ENCODE data around the gene FAM186B. TPM values are rescaled to one million over a fixed set of nuclear protein-coding genes. Genes with fewer than 3 reads are reported as not detected.

The FAM186B gene
- total RNA-seq, 4 donors from 2014 or later: 0.35 to 1.0 TPM; not detected in 2

DNA sequence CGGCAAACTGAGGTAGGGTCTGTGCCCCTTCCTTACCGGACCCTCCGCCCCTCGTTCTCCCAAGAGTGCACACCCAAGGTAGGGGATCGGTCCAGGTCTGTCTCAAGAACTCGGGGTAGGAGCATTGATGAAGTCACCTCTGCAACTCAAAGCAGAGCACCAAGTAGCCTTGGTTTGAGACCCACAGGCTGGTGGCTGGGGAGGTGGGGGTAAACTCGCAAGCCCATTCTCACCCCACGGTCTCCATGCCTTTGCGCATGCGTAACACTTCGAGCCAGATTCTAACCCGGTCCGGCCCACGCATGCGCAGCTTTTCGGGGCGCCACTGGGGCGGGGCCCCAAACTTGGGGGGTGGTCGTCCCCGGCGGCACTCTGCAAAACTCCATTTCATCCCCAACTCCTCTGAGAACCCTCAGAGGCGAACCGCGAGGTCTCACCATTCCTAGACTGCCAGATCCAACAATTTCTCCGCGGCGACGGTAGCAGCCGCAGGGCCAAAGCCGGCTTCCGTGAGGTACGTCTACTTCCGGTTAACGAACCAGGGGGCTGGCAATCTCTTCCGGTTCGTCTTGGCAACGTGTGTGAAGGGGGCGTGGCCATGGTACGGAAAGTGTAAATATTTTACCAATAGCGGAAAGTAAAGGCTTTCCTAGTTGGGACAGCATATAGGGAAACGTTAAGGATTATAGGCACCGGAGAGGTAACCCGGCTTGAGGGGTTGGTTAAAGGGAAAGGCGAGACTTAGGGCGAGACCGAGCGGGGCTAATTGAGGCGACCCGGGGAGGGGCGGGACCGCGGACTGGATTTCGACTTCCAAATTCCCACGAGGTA is 37.6 kb downstream of the FAM186B start, which contains the start of gene MCRS1:
TSS of gene MCRS1 (minus strand) at position 532 of the 831 bp plus-strand sequence. CDS start 1,411 bp downstream, outside the sequence.
- Histone ChIP-seq H3K4me1 (peaks cover 0 to 19% (median 4%) of the 10 kb centered on the region in 4 donors), H3K4me3 (peak within 1 kb of the TSS; percentile 72 to 86 (median 78)), H3K27me3 (no peaks in the 10 kb centered on the region), H3K9me3 (no peaks in the 10 kb centered on the region), H3K27ac (peak within 1 kb of the TSS; percentile 86 to 93 (median 90)), H3K36me3 (peaks cover 0 to 28% (median 0%) of the 10 kb centered on the region in 3 donors)
- TF ChIP-seq, protein P1, sequence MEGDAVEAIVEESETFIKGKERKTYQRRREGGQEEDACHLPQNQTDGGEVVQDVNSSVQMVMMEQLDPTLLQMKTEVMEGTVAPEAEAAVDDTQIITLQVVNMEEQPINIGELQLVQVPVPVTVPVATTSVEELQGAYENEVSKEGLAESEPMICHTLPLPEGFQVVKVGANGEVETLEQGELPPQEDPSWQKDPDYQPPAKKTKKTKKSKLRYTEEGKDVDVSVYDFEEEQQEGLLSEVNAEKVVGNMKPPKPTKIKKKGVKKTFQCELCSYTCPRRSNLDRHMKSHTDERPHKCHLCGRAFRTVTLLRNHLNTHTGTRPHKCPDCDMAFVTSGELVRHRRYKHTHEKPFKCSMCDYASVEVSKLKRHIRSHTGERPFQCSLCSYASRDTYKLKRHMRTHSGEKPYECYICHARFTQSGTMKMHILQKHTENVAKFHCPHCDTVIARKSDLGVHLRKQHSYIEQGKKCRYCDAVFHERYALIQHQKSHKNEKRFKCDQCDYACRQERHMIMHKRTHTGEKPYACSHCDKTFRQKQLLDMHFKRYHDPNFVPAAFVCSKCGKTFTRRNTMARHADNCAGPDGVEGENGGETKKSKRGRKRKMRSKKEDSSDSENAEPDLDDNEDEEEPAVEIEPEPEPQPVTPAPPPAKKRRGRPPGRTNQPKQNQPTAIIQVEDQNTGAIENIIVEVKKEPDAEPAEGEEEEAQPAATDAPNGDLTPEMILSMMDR (IDR thresholded peaks at IDR 0.05): no peak
- TF ChIP-seq POLR2A (IDR thresholded peaks at IDR 0.05): peak; percentile 64 to 76
- DNase-seq: peak; percentile 90 to 96 (median 93)

DNA sequence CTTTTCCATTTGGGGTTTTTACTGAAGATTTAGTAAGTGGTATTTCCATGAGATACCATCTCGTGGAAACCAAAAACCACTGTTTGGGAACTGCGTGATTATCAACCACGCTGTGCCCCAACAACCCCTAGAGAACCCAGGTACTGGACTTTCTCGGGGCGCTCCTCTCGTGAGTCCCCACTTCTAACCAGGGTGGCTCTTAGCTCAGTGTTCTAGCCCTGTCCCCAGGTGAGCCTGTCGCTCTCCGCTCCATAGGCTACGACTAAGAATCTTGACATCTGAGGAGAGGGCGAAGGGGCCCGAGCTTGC is 38.2 kb downstream of the FAM186B start:
- H3K27ac ChIP-seq: peak overlapping the region; percentile 86 to 93 (median 90)
- TF ChIP-seq, protein P1 (IDR thresholded peaks at IDR 0.05): no peak
- TF ChIP-seq POLR2A (IDR thresholded peaks at IDR 0.05): no peak
- H3K9me3 ChIP-seq: no peaks in the 10 kb centered on the region
- H3K36me3 ChIP-seq: peaks cover 0 to 33% (median 0%) of the 10 kb centered on the region in 3 donors
- peaks cover 0 to 19% (median 4%) of the 10 kb centered on the region in 4 donors for H3K4me1 ChIP-seq
- no peak for DNase-seq
- H3K27me3 ChIP-seq: no peaks in the 10 kb centered on the region
- H3K4me3 ChIP-seq: peak overlapping the region; percentile 72 to 86 (median 78)

DNA sequence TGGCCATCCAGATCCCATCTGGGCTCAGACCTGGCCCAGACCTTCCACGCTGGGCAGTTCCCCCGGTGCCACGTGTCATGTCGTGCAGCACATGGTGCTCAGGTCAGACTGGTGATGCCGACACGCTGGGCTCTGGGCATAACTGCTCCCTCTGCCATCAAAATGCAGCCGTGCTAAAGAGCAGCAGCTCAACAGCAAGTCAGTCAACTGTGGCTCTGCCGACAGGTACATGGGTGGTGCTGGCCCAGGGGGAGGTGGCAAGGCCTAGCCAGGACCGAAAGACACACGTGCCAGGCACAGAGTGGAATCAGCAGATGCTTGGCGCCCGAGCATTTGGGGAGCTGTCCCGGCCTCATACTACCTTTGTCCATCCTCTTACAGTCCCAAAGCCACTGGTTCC is 39.1 kb downstream of the FAM186B start:
- H3K27me3 ChIP-seq: no peaks in the 10 kb centered on the region

DNA sequence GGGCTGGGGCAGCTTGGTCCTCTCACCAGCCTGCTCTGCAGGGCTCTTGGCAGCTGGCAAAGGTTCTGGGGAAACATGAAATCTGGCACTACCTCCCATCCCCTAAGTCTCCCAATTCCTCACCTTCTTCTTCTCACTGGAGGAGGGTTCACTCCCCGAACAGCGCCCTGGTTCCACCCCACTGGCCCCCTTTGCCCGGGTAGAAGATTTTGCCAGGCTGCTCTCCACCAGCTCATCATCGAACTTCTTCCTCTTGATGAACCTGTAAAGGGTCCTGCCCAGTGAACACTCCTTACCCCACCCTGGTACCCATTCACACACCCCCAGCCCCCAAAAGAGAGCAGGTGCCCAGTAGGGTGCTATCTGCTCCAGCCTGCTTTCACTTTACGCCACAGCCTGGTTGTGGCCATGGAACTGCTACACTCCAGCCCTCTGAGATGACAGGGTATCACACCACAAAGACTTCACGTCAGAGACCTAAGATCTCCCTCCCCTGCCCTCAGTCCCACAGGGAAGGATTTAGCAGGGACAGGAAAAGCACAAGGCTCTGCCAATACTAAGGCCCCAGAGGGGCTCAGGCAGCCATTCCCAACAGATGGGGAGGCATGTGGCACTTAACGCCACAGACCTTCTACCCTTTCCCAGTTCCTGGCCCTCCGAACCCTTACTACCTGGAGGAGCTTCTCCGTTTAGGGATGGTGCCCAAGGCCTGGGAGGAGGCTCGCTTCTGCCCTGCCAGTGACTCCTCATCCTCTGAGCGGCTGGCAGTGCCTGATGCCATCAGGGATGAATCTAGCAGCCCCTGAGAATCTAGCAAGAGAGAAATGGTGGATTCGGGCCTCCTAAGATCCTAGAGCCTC is 39.8 kb downstream of the FAM186B start:
- H3K9me3 ChIP-seq: no peaks in the 10 kb centered on the region

More for the DNA sequence above, 39.1 kb downstream of the FAM186B start:
- no peak overlapping the region for H3K4me3 ChIP-seq
- H3K4me1 ChIP-seq: peaks cover 0 to 19% (median 4%) of the 10 kb centered on the region in 4 donors
- TF ChIP-seq, protein P1 (IDR thresholded peaks at IDR 0.05): no peak
- no peak for TF ChIP-seq POLR2A (IDR thresholded peaks at IDR 0.05)
- DNase-seq: no peak
- H3K9me3 ChIP-seq: no peaks in the 10 kb centered on the region
- H3K27ac ChIP-seq: no peak overlapping the region
- H3K36me3 ChIP-seq: peaks cover 0 to 42% (median 0%) of the 10 kb centered on the region in 3 donors

More for the DNA sequence above, 39.8 kb downstream of the FAM186B start:
- no peaks in the 10 kb centered on the region for H3K27me3 ChIP-seq
- no peak for DNase-seq
- H3K4me3 ChIP-seq: no peak overlapping the region
- peaks cover 0 to 49% (median 0%) of the 10 kb centered on the region in 3 donors for H3K36me3 ChIP-seq
- peaks cover 0 to 19% (median 4%) of the 10 kb centered on the region in 4 donors for H3K4me1 ChIP-seq
- H3K27ac ChIP-seq: no peak overlapping the region
- TF ChIP-seq, protein P1 (IDR thresholded peaks at IDR 0.05): no peak
- TF ChIP-seq POLR2A (IDR thresholded peaks at IDR 0.05): no peak

All from Peyer's patch (tissue), 4 donors.